ENCODE measurements around the gene MARS1.
A peak's percentile ranks its signal among the peaks of the same experiment; 100 is the strongest.

The MARS1 gene

DNA sequence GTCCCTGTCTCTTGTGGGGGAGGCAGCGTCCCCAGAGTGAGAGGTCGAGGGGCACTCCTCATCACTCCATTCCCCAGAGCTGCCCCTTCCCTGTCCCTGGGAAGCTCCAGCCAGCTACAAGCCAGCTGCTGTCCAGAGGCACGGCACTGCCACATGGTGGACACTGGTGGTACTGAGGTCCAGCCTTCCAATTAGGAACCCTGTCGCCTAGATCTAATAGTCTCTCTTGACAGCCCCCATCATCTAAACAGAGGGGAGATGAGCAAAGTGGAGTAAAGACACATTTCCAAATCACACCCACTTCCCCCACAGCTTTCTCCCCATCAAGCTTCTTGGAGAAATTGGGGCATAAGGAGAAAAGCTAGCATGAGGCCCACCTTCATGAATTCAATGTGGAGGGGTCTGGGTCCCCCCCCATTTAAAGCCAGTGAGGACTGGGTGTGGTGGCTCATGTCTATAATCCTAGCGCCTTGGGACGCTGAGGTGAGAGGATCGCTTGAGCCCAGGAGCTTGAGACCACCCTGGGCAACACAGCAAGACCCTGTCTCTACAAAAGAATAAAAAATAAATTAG is 34.8 kb upstream of the MARS1 start (continued):
- TF ChIP-seq, protein P1, sequence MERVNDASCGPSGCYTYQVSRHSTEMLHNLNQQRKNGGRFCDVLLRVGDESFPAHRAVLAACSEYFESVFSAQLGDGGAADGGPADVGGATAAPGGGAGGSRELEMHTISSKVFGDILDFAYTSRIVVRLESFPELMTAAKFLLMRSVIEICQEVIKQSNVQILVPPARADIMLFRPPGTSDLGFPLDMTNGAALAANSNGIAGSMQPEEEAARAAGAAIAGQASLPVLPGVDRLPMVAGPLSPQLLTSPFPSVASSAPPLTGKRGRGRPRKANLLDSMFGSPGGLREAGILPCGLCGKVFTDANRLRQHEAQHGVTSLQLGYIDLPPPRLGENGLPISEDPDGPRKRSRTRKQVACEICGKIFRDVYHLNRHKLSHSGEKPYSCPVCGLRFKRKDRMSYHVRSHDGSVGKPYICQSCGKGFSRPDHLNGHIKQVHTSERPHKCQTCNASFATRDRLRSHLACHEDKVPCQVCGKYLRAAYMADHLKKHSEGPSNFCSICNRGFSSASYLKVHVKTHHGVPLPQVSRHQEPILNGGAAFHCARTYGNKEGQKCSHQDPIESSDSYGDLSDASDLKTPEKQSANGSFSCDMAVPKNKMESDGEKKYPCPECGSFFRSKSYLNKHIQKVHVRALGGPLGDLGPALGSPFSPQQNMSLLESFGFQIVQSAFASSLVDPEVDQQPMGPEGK (tag by site-specific recombination; IDR thresholded peaks at IDR 0.05) = peak; percentile 36; the same call in 1 of the 2 replicates
- TF ChIP-seq MEIS1 (CRISPR knock-in tag; IDR thresholded peaks at IDR 0.05; ENCODE audit: borderline replicate concordance) (no peak), ZXDB (tag by site-specific recombination; IDR thresholded peaks at IDR 0.05) (no peak), YY1 (tag by site-specific recombination; IDR thresholded peaks at IDR 0.05) (no peak), IKZF3 (tag by site-specific recombination; IDR thresholded peaks at IDR 0.05) (peak; percentile 98), ZBTB48 (tag by site-specific recombination; IDR thresholded peaks at IDR 0.05) (peak; percentile 63; the same call in 1 of the 2 replicates), ZNF654 (tag by site-specific recombination; IDR thresholded peaks at IDR 0.05; ENCODE audit: low read depth) (peak; percentile 86), ZBTB17 (tag by site-specific recombination; IDR thresholded peaks at IDR 0.05) (0 out of 2 replicates have a peak, but pooled peaks have one; percentile 26), ZNF366 (tag by site-specific recombination; conservative IDR thresholded peaks at IDR 0.05) (peak; percentile 80)
- TF ChIP-seq, protein P2, sequence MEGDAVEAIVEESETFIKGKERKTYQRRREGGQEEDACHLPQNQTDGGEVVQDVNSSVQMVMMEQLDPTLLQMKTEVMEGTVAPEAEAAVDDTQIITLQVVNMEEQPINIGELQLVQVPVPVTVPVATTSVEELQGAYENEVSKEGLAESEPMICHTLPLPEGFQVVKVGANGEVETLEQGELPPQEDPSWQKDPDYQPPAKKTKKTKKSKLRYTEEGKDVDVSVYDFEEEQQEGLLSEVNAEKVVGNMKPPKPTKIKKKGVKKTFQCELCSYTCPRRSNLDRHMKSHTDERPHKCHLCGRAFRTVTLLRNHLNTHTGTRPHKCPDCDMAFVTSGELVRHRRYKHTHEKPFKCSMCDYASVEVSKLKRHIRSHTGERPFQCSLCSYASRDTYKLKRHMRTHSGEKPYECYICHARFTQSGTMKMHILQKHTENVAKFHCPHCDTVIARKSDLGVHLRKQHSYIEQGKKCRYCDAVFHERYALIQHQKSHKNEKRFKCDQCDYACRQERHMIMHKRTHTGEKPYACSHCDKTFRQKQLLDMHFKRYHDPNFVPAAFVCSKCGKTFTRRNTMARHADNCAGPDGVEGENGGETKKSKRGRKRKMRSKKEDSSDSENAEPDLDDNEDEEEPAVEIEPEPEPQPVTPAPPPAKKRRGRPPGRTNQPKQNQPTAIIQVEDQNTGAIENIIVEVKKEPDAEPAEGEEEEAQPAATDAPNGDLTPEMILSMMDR (tag by site-specific recombination; IDR thresholded peaks at IDR 0.05) = peak; percentile 85
- TF ChIP-seq, protein P3, sequence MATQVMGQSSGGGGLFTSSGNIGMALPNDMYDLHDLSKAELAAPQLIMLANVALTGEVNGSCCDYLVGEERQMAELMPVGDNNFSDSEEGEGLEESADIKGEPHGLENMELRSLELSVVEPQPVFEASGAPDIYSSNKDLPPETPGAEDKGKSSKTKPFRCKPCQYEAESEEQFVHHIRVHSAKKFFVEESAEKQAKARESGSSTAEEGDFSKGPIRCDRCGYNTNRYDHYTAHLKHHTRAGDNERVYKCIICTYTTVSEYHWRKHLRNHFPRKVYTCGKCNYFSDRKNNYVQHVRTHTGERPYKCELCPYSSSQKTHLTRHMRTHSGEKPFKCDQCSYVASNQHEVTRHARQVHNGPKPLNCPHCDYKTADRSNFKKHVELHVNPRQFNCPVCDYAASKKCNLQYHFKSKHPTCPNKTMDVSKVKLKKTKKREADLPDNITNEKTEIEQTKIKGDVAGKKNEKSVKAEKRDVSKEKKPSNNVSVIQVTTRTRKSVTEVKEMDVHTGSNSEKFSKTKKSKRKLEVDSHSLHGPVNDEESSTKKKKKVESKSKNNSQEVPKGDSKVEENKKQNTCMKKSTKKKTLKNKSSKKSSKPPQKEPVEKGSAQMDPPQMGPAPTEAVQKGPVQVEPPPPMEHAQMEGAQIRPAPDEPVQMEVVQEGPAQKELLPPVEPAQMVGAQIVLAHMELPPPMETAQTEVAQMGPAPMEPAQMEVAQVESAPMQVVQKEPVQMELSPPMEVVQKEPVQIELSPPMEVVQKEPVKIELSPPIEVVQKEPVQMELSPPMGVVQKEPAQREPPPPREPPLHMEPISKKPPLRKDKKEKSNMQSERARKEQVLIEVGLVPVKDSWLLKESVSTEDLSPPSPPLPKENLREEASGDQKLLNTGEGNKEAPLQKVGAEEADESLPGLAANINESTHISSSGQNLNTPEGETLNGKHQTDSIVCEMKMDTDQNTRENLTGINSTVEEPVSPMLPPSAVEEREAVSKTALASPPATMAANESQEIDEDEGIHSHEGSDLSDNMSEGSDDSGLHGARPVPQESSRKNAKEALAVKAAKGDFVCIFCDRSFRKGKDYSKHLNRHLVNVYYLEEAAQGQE (tag by site-specific recombination; IDR thresholded peaks at IDR 0.05) = peak; percentile 46; the same call in 1 of the 2 replicates

DNA sequence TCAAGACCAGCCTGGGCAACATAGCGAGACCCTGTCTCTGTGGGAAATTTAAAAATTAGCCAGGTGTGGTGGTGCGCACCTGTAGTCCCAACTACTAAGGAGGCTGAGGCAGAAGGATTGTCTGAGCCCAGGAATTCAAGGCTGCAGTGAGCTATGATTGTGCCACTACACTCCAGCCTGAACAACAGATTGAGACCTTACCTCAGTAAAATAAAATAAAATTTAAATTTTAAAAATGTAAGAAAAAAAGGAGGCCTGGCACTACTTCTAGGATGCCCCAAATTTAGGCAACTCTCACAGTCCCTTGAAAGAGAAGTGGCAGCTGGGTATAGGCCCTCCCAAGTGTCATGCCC is 33.7 kb upstream of the MARS1 start:
- ChIA-PET POLR2A (interaction anchor here (1.2 kb wide), 1 partner anchor 12 kb away, joined by 4 read pairs; no protein-coding TSS in a partner anchor), CTCF (interaction anchor here (1.0 to 9.7 kb wide), 16 partner anchors 8 to 240 kb away, joined by 3 to 219 read pairs (median 19); partner anchors contain the start of genes INHBC, NXPH4 and STAC3)
- H3K9me3 ChIP-seq (ENCODE audit: control insufficient read depth, insufficient read depth, low read depth, low read length) = no peaks in the 10 kb centered on the region
- peaks cover 7% of the 10 kb centered on the region; the same call in 1 of the 2 replicates for H3K4me1 ChIP-seq (ENCODE audit: control insufficient read depth, insufficient read depth, low read length)
- no peak overlapping the region for H3K4me3 ChIP-seq (ENCODE audit: low read depth, low read length)
- no peaks in the 10 kb centered on the region for H3K36me3 ChIP-seq (ENCODE audit: control insufficient read depth in 2 of 2, insufficient read depth in 1 of 2, low read length in 2 of 2)
- no peak overlapping the region; the same call in 1 of the 2 replicates for H3K27ac ChIP-seq (ENCODE audit: extremely low read depth, low read depth, low read length)
- TF ChIP-seq, protein P4, sequence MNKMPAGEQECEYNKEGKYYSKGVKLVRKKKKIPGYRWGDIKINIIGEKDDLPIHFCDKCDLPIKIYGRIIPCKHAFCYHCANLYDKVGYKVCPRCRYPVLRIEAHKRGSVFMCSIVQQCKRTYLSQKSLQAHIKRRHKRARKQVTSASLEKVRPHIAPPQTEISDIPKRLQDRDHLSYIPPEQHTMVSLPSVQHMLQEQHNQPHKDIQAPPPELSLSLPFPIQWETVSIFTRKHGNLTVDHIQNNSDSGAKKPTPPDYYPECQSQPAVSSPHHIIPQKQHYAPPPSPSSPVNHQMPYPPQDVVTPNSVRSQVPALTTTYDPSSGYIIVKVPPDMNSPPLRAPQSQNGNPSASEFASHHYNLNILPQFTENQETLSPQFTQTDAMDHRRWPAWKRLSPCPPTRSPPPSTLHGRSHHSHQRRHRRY (tag by site-specific recombination; IDR thresholded peaks at IDR 0.05) = no peak
- TF ChIP-seq, protein P5, sequence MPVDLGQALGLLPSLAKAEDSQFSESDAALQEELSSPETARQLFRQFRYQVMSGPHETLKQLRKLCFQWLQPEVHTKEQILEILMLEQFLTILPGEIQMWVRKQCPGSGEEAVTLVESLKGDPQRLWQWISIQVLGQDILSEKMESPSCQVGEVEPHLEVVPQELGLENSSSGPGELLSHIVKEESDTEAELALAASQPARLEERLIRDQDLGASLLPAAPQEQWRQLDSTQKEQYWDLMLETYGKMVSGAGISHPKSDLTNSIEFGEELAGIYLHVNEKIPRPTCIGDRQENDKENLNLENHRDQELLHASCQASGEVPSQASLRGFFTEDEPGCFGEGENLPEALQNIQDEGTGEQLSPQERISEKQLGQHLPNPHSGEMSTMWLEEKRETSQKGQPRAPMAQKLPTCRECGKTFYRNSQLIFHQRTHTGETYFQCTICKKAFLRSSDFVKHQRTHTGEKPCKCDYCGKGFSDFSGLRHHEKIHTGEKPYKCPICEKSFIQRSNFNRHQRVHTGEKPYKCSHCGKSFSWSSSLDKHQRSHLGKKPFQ (tag by site-specific recombination; IDR thresholded peaks at IDR 0.05) = no peak
- no peak for TF ChIP-seq ZNF174 (tag by site-specific recombination; IDR thresholded peaks at IDR 0.05)
